PFSK-1 (cell line): ENCODE measurements around the gene UBAP2.

Source experiments
- FOXP2 ChIP-seq: optimal IDR thresholded peaks from 2 replicates; pipeline ENCODE3; 2011; ENCODE audit warnings: borderline replicate concordance, control low read depth, inconsistent platforms; ENCODE audit not compliant: insufficient read depth; ENCODE audit errors: extremely low read length, extremely low read depth
- POLR2AphosphoS5 ChIP-seq: IDR thresholded peaks from 2 replicates; pipeline ENCODE4 v1.6.1; 2012; ENCODE audit warnings: low read depth, mild to moderate bottlenecking, control low read depth, low read length, moderate library complexity
- REST ChIP-seq, 2 experiments: IDR thresholded peaks; 2 replicates each; pipeline versions ENCODE4 v1.6.1 to v1.8.0; 2011 to 2012; ENCODE audit warnings: low read depth in 2 of 2, low read length in 2 of 2, control low read depth in 1 of 2, inconsistent platforms in 1 of 2, mild to moderate bottlenecking in 1 of 2, moderate library complexity in 1 of 2; ENCODE audit not compliant: insufficient read depth in 1 of 2
- SIN3A ChIP-seq: IDR thresholded peaks from 2 replicates; pipeline ENCODE4 v1.6.1; 2012; ENCODE audit warnings: mild to moderate bottlenecking, low read length, moderate library complexity, borderline replicate concordance; ENCODE audit not compliant: insufficient read depth
- TAF1 ChIP-seq: IDR thresholded peaks from 2 replicates; pipeline ENCODE4 v1.6.1; 2012; ENCODE audit warnings: low read length, control low read depth, borderline replicate concordance; ENCODE audit not compliant: insufficient read depth

UBAP2 gene

GRCh38 chr9:34035656-34036055, 13.0 kb downstream of the UBAP2 start:
- TF ChIP-seq REST (IDR thresholded peaks at IDR 0.05; ENCODE audit: insufficient read depth in 1 of 2, low read depth in 2 of 2, low read length in 2 of 2) = no peak

- TF ChIP-seq REST (IDR thresholded peaks at IDR 0.05; ENCODE audit: insufficient read depth in 1 of 2, low read depth in 2 of 2, low read length in 2 of 2) = no peak
- TF ChIP-seq FOXP2 = no peak
- TF ChIP-seq TAF1 = no peak
- no peak for TF ChIP-seq SIN3A
- no peak for TF ChIP-seq POLR2AphosphoS5
These were observed 14.0 kb downstream of the UBAP2 start for GRCh38 chr9:34034698-34035065.

- TF ChIP-seq TAF1 (no peak), SIN3A (no peak), FOXP2 (no peak), REST (IDR thresholded peaks at IDR 0.05; ENCODE audit: insufficient read depth in 1 of 2, low read depth in 2 of 2, low read length in 2 of 2) (no peak), POLR2AphosphoS5 (no peak)
These were observed 16.1 kb downstream of the UBAP2 start for GRCh38 chr9:34032631-34033030.

- TF ChIP-seq TAF1 (no peak), REST (IDR thresholded peaks at IDR 0.05; ENCODE audit: insufficient read depth in 1 of 2, low read depth in 2 of 2, low read length in 2 of 2) (no peak), FOXP2 (no peak), SIN3A (no peak), POLR2AphosphoS5 (no peak)
These were observed 20.7 kb downstream of the UBAP2 start for GRCh38 chr9:34027845-34028574.

GRCh38 chr9:34025811-34026210, 22.9 kb downstream of the UBAP2 start:
- TF ChIP-seq REST (IDR thresholded peaks at IDR 0.05; ENCODE audit: insufficient read depth in 1 of 2, low read depth in 2 of 2, low read length in 2 of 2) (no peak), FOXP2 (no peak), POLR2AphosphoS5 (no peak), TAF1 (no peak), SIN3A (no peak)
